DMS153 treated with DMSO at 0.1 percent for 48 hours (cell line): Measurements from ENCODE around the gene KLHDC7B.
A peak's percentile ranks its signal among the peaks of the same experiment; 100 is the strongest.
"Not testable (repeated sequence)": the region's sequence is repeated elsewhere in the genome, so short reads cannot be mapped to it uniquely, and the experiment has no call there.

Source experiments
- DNase-seq: peaks from one replicate; lab custom pipeline; 2025; ENCODE audit not compliant: unreplicated experiment; lab: John Stamatoyannopoulos, UW

KLHDC7B gene

DNA sequence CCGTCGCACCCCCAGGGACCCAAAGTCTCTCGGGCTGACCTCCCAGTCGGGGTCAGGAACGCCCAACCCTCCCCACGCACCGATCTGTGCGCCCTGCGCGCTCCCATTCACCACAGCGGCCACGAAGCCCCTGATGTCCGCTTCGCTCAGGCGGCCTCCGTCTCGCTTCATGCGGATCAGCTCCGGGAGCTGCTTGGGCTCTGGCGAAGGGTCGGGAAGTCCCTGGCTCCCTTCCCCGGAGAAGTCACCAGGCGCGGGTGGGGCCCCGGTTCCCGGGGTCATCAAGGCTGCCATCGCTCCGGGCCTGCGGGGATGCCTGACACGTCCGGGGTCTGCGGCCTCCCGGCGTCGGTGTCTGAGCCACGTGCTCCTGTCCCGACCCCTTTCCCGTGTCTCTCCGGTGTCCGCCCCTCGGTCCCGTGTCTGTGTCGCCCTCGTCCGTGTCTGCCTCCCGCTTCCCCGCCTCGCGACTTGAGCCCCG is 16.2 kb upstream of the KLHDC7B start:
- DNase-seq, result no peak

- DNase-seq, result no peak
Measured at GRCh38 chr22:50529897-50530579, 15.7 kb upstream of the KLHDC7B start, which contains the start of gene TYMP. Gene TYMP, minus strand, starts transcription at chr22:50530012. Its CDS starts 303 bp downstream, at chr22:50529709.

GRCh38 chr22:50530580-50530876 is 15.2 kb upstream of the KLHDC7B start:
- DNase-seq, result no peak

DNA sequence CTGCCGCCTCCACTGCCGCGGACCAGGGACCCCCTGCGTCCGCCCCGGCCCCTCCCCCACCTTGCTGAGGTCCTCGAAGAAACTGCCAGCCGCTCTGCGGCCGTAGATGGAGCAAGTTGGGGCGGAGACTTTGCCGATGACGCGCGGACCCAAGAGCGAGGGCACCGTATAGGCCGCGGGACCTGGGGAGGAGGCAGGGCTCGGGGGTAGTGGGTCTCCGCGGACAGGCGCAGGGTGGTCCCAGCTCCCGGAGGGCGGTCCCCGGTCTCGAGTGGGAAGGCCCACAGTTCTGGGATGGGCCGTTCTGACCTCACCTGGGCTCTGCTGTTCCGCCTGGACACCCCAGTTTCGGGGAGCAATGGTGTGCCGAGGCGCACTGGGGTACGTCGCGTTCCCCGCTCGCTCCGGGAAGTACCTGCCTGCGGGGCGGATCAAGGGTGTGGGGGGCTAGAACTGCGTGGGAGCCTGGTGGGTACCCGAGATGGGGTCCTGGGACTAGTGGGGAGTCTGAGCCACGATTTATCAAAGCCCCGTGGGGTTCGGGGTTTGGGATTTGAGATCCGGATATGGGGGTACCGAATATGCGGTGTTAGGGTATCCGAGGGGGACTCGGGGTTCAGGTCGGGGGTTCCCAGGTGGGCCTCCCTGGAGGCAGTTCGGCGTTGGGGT is 14.7 kb upstream of the KLHDC7B start:
- peak; percentile 50 for DNase-seq

GRCh38 chr22:50531546-50531961 is 14.1 kb upstream of the KLHDC7B start:
- no peak for DNase-seq

DNA sequence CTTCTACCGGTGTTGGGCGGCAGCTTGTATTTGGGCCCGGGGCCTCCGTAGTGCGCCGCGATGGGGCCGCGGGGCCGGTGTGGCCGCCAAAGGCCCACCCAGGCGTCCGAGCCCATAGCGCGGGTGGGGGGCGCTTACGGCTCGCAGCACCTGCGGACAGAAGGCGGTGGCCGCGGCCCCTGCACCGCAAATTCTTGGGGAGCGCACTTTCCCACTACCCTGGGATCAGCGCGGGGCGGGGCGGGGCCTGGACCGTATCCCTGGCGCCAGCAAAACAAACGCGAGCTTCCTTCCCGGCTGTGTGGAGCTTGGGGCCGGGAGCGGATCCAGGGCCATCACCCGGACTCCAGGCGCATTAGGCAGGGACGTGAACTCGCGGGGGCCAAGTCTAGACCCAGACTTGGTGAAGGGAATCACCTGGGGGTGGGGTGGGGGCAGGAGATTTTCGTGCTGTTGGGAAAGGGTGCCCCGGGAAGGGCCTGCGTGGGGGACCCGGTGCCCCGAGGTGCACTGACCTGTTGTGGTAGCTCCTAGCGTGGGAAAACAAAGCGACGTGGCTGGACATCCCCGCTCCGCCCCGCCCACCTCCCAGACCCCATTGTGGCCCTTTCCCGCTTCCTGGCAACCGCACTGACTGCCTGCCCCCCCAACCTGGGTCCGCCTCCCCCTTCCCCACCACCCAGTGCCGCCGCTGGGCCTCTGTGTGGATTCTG is 13.6 kb upstream of the KLHDC7B start:
- peak; percentile 11 for DNase-seq

DNA sequence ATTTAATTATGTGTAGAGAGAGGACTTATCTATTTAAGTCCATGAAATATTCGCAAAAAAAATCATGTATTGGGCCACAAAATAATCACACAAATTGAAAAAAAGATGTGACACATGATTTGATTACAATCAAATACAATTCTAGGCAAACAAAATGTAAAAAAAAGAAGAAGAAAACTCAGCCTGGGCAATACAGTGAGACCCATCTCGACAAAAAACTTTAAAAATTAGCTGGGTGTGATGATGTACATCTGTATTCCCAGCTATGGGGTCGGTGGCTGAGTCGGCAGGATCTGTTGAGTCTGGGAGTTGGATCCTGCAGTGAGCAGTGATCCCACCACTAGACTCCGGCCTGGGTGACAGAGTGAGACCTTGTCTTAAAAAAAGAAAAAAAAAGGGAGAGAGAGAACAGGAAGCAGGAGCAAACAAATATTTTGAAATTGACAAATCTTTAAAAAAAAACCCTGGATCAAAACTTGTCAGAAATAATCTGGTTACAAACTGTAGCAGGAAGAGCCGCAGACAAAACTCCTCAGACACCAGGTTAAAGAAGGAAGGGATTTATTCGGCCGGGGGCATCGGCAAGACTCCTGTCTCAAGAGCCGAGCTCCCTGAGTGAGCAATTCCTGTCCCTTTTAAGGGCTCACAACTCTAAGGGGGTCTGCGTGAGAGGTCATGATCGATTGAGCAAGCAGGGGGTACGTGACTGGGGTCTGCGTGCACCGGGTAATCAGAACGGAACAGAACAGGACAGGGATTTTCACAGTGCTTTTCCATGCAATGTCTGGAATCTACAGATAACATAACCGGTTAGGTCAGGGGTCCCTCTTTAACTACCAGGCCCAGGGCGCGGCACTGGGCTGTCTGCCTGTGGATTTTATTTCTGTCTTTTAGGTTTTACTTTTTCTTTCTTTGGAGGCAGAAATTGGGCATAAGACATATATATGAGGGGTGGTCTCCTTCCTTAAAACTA is 12.6 kb upstream of the KLHDC7B start:
- DNase-seq, result no peak

- DNase-seq, result not testable (repeated sequence)
Measured at GRCh38 chr22:50533856-50534711, 11.6 kb upstream of the KLHDC7B start.

- no peak for DNase-seq
Measured at GRCh38 chr22:50535113-50535512, 10.6 kb upstream of the KLHDC7B start.

DNA sequence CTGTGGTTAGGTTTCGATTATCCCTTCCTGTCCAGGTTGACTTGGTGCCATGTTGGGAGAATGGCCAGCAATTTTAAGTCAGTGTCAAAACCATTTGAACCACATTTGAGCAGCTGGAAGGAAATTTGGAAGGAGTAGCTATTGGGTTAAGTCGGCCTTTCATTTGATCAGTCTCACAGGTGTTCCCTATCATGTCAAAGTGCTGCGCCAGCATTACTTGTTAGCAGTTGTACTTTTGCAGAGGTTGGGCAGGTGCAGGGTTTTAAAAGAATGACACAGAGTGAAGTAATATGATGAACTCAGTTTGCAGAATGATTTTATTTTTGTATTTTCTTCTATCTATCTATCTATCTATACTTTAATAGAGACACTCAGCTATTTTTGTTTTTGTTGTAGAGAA is 9.5 kb upstream of the KLHDC7B start:
- DNase-seq, result no peak

DNA sequence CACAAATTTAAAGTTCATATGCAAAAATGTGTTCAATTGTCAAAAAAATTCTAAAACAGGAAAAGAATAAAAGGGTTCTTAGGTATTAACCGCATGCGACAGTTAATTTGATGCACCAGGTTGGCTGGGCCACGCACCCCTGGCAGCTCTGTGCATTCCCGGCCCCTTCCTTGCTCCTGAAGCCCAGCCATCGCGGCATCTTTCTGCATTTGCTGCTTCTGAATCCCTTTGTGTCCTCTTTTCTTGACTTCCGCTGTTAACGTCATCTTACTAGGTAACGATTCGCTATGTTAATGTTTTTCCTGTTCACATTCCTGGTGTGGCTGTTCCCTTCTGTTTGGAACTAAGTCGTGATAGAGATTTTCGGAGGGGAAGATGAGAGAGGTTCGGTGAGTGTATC is 7.9 kb upstream of the KLHDC7B start:
- no peak for DNase-seq

DNA sequence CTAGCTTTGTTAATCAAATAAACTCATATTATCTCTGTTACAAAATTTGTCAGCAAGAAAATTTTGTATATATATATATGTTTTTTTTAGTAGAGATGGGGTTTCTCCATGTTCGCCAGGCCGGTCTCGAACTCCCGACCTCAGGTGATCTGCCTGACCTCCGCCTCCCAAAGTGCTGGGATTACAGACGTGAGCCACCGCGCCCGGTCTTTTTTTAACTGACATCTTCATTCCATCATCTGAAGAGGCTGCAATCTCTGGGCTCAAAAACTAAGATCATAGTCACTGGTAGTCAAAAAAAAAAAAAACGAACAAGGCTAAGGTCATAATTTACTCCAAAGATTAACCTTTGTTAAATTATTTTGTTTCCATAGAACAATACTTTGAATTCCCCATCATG is 5.3 kb upstream of the KLHDC7B start:
- no peak for DNase-seq

GRCh38 chr22:50541667-50542026 is 4.1 kb upstream of the KLHDC7B start:
- not testable (repeated sequence) for DNase-seq

DNA sequence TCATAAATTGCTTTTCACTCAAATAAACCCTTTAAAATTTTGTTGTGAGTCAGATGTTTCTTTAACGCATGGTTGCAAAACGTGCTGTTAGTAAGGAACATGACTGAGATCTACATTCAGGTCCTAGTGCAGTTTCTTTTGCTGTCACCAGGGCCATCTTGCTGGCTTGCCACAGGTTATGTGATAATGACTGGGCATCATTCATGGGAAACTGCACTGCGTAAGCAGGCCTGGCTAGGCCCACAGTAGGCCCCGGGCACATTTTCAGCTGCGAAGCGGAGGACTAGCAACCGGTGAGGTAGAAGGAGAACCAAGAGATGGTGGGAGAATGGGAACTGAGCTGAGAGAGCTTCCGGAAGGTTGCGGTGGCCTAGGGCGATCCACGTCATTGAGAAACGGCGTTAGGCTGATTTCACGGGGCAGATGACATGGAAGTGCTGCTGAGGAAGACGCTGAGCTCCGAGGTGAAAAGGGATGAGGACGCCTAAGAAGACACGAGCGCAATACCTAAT is 3.2 kb upstream of the KLHDC7B start:
- no peak for DNase-seq

DNA sequence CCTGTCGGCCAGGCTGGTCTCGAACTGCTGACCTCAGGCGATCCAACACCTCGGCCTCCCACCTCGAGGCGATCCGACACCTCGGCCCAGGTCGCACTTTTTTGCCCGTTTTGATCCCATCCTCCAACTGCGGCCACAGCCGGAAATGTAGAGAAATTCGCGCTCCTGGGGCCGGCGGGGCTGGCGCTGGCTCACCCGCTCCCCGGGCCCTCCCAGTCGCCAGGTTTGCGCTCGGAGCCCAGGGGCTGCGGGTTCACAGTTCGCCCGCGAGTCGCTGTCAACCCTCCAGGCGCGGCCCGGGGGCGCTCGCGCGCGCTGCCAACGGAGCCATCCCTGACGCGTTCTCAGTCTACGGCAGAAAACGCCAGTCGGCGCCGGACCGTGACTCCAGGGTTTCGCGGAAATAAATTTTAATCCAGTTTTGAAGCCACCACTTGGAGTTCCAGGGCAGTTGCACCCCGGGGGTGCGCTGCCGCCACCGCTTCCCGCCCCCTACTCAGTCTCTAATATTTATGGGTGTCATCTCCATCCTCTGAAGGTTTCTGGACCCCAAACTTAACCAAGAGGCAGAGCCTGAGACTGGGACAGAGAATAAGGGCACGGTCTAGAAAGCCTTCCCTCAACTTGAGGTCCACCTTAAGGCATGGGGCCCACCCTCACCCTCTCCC is 1.5 kb upstream of the KLHDC7B start:
- DNase-seq, result peak; percentile 43

DNA sequence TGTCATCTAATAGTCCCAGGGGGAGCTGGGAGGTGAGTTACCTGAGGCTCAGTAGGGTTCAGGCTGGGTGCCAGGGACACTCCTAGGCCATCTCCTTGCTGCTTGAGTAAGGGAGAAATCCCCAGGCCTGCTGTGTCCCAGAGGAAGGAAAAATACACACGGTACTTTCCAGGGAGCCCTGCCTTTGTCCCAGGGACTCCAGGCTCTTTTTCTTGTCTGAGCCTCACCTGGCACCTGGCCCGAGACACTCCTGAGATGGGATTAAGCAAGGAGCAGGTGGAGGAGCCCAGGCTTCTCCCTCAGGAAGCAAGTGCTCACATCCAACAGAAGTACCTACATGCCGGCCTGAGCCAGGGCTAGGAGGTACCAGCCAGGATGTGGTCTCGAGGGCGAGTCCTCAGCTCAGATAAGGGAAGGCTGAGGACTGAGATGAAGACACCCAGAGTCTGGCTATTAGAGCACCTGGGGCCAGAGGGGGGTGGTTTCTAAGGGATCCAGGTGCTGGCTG is 899 bp upstream of the KLHDC7B start:
- DNase-seq, result no peak

- no peak for DNase-seq
Measured at GRCh38 chr22:50546326-50547262, 895 bp downstream of the KLHDC7B start.
